RWPE1 (cell line): ENCODE results near the gene JMJD1C.

ENCODE experiments used
- CTCF ChIA-PET: fragments of 350-600 bp; sonication (Branson Sonifier 250); formaldehyde crosslinking; extraction: SDS; loops from one replicate; lab custom pipeline; 2021; lab: Yijun Ruan, JAX
- POLR2A ChIA-PET: fragments of 400-600 bp; formaldehyde crosslinking; extraction: SDS; loops from one replicate; lab custom pipeline; 2020; ENCODE audit warnings: antibody characterized with exemption; ENCODE audit not compliant: low non-redundant PET; lab: Yijun Ruan, JAX
- DNase-seq: peaks from one replicate; pipeline ENCODE4 v3.0.0; 2012; ENCODE audit warnings: low spot score
- H3K27ac ChIP-seq: fragments of 450-650 bp; 2 replicates; pipeline ENCODE4 v1.5.1; 2017
- TF ChIP-seq, protein P1 (sequence below): fragments of 450-650 bp; conservative IDR thresholded peaks from 2 replicates; pipeline ENCODE4 v1.5.1; 2017; ENCODE audit warnings: low read depth, mild to moderate bottlenecking

The JMJD1C gene

DNA sequence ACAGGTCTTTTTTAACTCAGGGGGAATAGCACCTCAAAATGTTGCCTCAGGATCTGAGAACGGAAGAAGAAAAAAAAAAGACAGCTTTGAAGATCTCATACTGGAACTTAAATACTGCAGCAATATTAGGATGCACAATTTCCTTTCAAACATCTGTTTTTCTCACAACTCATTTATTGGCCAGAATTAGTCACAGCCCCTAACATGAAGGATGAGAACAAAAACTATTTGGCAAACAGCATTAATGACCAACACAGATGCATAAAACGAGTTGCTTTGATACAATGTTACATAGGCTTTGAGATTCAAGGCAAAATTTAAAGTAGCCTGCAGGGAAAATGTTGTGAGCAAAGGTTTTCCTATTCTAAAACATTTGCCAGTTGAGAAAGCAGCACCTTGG lies 36.5 kb downstream of the JMJD1C start:
- ChIA-PET POLR2A (no interaction called here), CTCF (no interaction called here)
- H3K27ac ChIP-seq, result peak overlapping the region; percentile 39; the same call in 1 of the 2 replicates
- no peak for DNase-seq
- TF ChIP-seq, protein P1, sequence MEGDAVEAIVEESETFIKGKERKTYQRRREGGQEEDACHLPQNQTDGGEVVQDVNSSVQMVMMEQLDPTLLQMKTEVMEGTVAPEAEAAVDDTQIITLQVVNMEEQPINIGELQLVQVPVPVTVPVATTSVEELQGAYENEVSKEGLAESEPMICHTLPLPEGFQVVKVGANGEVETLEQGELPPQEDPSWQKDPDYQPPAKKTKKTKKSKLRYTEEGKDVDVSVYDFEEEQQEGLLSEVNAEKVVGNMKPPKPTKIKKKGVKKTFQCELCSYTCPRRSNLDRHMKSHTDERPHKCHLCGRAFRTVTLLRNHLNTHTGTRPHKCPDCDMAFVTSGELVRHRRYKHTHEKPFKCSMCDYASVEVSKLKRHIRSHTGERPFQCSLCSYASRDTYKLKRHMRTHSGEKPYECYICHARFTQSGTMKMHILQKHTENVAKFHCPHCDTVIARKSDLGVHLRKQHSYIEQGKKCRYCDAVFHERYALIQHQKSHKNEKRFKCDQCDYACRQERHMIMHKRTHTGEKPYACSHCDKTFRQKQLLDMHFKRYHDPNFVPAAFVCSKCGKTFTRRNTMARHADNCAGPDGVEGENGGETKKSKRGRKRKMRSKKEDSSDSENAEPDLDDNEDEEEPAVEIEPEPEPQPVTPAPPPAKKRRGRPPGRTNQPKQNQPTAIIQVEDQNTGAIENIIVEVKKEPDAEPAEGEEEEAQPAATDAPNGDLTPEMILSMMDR, result no peak

- DNase-seq, result no peak
- ChIA-PET CTCF (interaction anchor here (0.6 kb wide), 1 partner anchor 71 kb away, joined by 3 read pairs; no protein-coding TSS in a partner anchor), POLR2A (no interaction called here)
- TF ChIP-seq, protein P1, result no peak
- H3K27ac ChIP-seq, result no peak overlapping the region
These were observed 38.8 kb downstream of the JMJD1C start for GRCh38 chr10:63427013-63427412.

DNA sequence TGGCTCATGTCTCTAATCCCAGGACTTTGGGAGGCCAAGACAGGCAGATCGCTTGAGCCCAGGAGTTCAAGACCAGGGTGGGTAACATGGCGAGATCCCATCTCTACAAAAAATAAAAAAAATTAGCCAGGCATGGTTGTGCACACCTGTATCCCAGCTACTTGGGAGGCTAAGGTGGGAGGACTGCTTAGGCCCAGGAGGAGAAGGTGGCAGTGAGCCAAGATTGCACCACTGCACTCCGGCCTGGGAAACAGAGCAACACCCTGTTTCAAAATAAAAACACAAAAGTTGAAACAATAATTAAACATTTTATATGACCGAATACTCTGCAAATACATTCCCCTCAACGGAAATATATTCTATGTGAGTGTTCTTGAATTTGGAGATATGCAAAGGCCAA lies 40.3 kb downstream of the JMJD1C start:
- POLR2A ChIA-PET, result no interaction called here

DNA sequence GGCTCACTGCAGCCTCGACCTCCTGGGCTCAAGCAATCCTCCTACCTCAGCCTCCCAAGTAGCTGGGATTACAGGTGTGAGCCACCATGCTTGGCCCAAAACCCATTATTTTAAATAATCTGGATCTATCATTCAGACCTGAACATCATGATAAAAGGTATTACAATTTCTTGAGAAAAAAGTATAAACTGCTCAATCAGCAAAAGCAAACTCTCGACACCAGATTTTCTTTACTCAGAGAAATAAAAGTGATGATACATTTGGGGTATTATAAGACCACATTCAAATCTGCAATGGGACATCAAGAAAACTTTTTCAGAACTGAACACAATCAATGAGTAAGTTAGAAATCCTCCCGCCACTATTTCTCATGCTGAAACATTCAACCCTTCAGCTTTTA lies 41.2 kb downstream of the JMJD1C start:
- ChIA-PET POLR2A (no interaction called here), CTCF (no interaction called here)
- TF ChIP-seq, protein P1, result no peak
- H3K27ac ChIP-seq, result no peak overlapping the region
- no peak for DNase-seq

More for the DNA sequence above, 40.3 kb downstream of the JMJD1C start:
- no peak for DNase-seq
- CTCF ChIA-PET, result no interaction called here
- TF ChIP-seq, protein P1, result no peak
- no peak overlapping the region for H3K27ac ChIP-seq

DNA sequence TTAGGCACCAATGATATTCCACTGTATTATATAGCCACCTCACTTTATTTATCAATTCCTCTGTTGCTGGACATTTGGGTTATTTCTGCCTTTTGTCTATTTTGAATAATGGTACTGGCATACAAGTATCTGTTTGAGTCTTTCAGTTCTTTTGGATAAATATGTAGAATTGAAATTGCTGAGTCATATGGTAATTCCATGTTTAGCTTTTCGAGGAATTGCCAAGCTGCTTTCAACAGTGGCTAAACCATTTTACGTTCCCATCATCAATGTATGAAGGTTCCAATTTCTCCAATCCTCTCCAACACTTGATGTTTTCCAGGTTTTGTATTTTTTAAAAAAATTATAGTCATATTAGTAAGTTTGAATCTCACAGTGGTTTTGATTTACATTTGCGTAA lies 42.3 kb downstream of the JMJD1C start:
- TF ChIP-seq, protein P1, result no peak
- no peak for DNase-seq
- POLR2A ChIA-PET, result no interaction called here
- no peak overlapping the region for H3K27ac ChIP-seq
- CTCF ChIA-PET, result no interaction called here

GRCh38 chr10:63421591-63421990 lies 44.2 kb downstream of the JMJD1C start:
- POLR2A ChIA-PET, result no interaction called here
- DNase-seq, result no peak
- CTCF ChIA-PET, result interaction anchor here (0.6 kb wide), 1 partner anchor 43 kb away, joined by 4 read pairs; no protein-coding TSS in a partner anchor
- H3K27ac ChIP-seq, result no peak overlapping the region
- TF ChIP-seq, protein P1, result no peak

- DNase-seq, result no peak
- H3K27ac ChIP-seq, result no peak overlapping the region
- TF ChIP-seq, protein P1, result no peak
- CTCF ChIA-PET, result interaction anchor here (0.9 kb wide), 1 partner anchor 96 kb away, joined by 3 read pairs; no protein-coding TSS in a partner anchor
- POLR2A ChIA-PET, result no interaction called here
These were observed 49.4 kb downstream of the JMJD1C start for GRCh38 chr10:63416376-63416775.
